GM12892 (cell line): ENCODE data around the gene HSPBP1.
"Not testable (repeated sequence)": the region's sequence is repeated elsewhere in the genome, so short reads cannot be mapped to it uniquely, and the experiment has no call there.

Source experiments
- DNase-seq: peaks from one replicate; pipeline ENCODE4 v3.0.0; 2011; ENCODE audit not compliant: insufficient read length
- FAIRE-seq: peaks from 2 replicates; lab custom pipeline; 2011; peaks lifted over from hg19 to GRCh38; lab: Jason Lieb, UNC
- POLR2A ChIP-seq: IDR thresholded peaks from 2 replicates; pipeline ENCODE4 v1.6.1; 2011; ENCODE audit warnings: low read depth, low read length, control low read depth
- POLR2AphosphoS5 ChIP-seq: IDR thresholded peaks from 2 replicates; pipeline ENCODE4 v1.6.1; 2011; ENCODE audit warnings: low read depth, low read length, control low read depth
- TAF1 ChIP-seq: IDR thresholded peaks from 2 replicates; pipeline ENCODE4 v1.6.1; 2011; ENCODE audit warnings: low read depth, mild to moderate bottlenecking, control low read depth, low read length, borderline replicate concordance

HSPBP1 gene

GRCh38 chr19:55226273-55226672 lies 53.6 kb downstream of the HSPBP1 start:
- DNase-seq = no peak
- TF ChIP-seq TAF1 (no peak), POLR2A (no peak), POLR2AphosphoS5 (no peak)
- FAIRE-seq = no peak

- DNase-seq (no peak), FAIRE-seq (no peak)
- TF ChIP-seq POLR2AphosphoS5 (0 out of 2 replicates have a peak, but pooled peaks have one; percentile 18), TAF1 (no peak), POLR2A (0 out of 2 replicates have a peak, but pooled peaks have one; percentile 17)
These were observed 54.4 kb downstream of the HSPBP1 start for GRCh38 chr19:55225415-55225958.

DNA sequence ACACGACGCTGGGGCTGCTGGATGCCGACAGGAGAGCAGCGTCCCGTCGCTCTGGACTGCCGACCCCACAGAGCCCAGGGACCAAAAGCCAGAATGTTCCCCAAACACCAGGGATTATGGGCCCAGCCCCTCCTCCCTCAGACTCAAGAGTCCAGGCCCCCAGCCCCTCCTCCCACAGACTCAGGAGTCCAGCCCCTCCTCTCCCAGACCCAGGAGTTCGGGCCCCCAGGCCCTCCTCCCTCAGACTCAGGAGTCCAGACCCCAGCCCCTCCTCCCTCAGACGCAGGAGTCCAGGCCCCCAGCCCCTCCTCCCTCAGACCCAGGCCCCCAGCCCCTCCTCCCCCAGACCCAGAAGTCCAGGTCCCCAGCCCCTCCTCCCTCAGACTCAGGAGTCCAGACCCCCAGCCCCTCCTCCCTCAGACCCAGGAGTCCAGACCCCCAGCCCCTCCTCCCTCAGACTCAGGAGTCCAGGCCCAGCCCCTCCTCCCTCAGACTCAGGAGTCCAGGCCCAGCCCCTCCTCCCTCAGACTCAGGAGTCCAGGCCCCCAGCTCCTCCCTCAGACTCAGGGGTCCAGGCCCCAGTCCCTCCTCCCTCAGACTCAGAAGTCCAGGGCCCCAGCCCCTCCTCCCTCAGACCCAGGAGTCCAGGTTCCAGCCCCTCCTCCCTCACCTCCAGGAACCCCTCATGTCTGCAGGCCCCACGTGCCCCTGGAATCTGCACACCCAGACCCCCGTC lies 55.1 kb downstream of the HSPBP1 start:
- FAIRE-seq, DNase-seq: not testable (repeated sequence)

DNA sequence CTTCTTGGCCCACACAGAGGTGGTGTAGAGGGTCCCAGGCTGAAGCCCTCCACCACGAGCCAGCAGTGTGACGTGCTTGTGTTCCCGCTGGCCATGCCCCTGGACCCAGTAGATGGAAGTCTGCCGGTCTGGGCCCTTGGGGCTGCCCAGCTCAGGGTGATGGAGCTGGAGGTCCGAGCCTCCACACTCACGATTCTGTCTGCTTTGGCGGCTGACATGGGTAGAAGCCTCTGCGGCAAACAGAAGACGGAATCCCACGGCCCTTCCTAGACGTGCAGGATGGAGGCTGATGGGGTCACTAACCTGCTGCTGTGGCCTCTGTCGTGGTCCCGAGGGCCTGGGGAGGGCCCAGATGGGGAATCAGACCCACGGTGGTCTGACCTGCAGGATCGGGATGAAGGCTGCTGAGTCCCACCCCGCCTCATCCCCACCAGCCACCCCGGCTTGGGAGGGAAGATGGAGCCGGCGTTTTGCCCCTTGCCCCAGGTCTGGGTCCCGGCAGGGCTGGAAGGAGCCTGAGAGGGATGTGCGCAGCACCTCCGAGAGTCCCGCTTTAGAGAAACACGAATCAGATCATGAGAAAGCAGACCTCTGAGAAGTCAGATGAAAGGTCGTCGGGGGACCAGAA lies 55.8 kb downstream of the HSPBP1 start:
- TF ChIP-seq POLR2AphosphoS5 (no peak), TAF1 (no peak), POLR2A (no peak)
- no peak for FAIRE-seq
- no peak for DNase-seq

GRCh38 chr19:55223291-55224037 lies 56.4 kb downstream of the HSPBP1 start:
- no peak; the same call in 1 of the 2 replicates for TF ChIP-seq POLR2AphosphoS5
- TF ChIP-seq TAF1 = no peak
- no peak for TF ChIP-seq POLR2A
- DNase-seq (no peak), FAIRE-seq (no peak)

- FAIRE-seq (no peak), DNase-seq (no peak)
- no peak for TF ChIP-seq POLR2AphosphoS5
- TF ChIP-seq TAF1 = no peak
- TF ChIP-seq POLR2A = no peak
These were observed 59.4 kb downstream of the HSPBP1 start for GRCh38 chr19:55220525-55220924.

- no peak for FAIRE-seq
- DNase-seq = no peak
- TF ChIP-seq POLR2AphosphoS5 = no peak
- TF ChIP-seq TAF1 = no peak
- no peak for TF ChIP-seq POLR2A
These were observed 63.3 kb downstream of the HSPBP1 start for GRCh38 chr19:55216461-55217198.

DNA sequence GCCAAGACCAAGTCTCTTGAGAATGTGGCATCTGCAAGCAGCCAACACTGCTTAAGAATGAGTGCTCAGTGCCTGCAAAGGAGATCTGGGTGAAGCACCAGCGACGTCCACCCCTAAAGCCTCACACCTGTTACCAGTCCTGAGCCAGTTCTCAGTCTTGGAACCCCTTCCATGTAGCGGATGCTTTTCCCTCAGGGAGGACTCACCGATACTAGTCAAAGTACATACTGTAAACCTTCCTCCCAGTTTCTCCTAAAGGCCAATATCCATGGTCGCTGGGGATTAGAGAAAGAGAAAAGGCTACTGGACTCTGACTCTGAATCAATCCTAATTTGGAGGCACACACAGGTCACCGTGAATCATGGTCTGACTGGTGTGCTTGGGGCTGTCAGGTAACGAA lies 66.4 kb downstream of the HSPBP1 start:
- no peak for TF ChIP-seq POLR2A
- TF ChIP-seq POLR2AphosphoS5 = no peak
- no peak for TF ChIP-seq TAF1
- FAIRE-seq (no peak), DNase-seq (no peak)

GRCh38 chr19:55212447-55212846 lies 67.5 kb downstream of the HSPBP1 start:
- DNase-seq = no peak
- TF ChIP-seq POLR2A (no peak), TAF1 (no peak), POLR2AphosphoS5 (no peak)

More at GRCh38 chr19:55212447-55212846, 67.5 kb downstream of the HSPBP1 start:
- no peak for FAIRE-seq
